WTC11 (cell line): Measurements from ENCODE around the gene CERT1.
"Not testable (repeated sequence)": the region's sequence is repeated elsewhere in the genome, so short reads cannot be mapped to it uniquely, and the experiment has no call there.

Experiments used
- ESRRA ChIP-seq: sonication (generic); formaldehyde crosslinking; IDR thresholded peaks from 2 replicates; pipeline ENCODE4 v1.8.1; 2022; ENCODE audit warnings: mild to moderate bottlenecking, missing genetic modification reagents, borderline replicate concordance
- NFYB ChIP-seq: sonication (generic); formaldehyde crosslinking; conservative IDR thresholded peaks from 2 replicates; pipeline ENCODE4 v1.8.0; 2022; ENCODE audit warnings: low read depth, missing genetic modification reagents
- SMAD3 ChIP-seq: sonication (generic); formaldehyde crosslinking; IDR thresholded peaks from 2 replicates; pipeline ENCODE4 v1.8.0; 2022; ENCODE audit warnings: missing genetic modification reagents, mild to moderate bottlenecking, borderline replicate concordance
- SP1 ChIP-seq: sonication (generic); formaldehyde crosslinking; conservative IDR thresholded peaks from 2 replicates; pipeline ENCODE4 v1.8.1; 2022; ENCODE audit warnings: missing genetic modification reagents
- TEAD1 ChIP-seq: sonication (generic); formaldehyde crosslinking; IDR thresholded peaks from 2 replicates; pipeline ENCODE4 v1.8.0; 2022; ENCODE audit warnings: mild to moderate bottlenecking, missing genetic modification reagents
- ZNF121 ChIP-seq: sonication (generic); formaldehyde crosslinking; IDR thresholded peaks from 2 replicates; pipeline ENCODE4 v1.8.0; 2023; ENCODE audit warnings: missing genetic modification reagents
- ZNF396 ChIP-seq: fragments of 250-450 bp; sonication (Bioruptor Pico); IDR thresholded peaks from 2 replicates; pipeline ENCODE4 v1.8.0; 2021; ENCODE audit warnings: mild to moderate bottlenecking, moderate library complexity, borderline replicate concordance
- ZNF423 ChIP-seq: fragments of 250-450 bp; sonication (Bioruptor Pico); IDR thresholded peaks from 2 replicates; pipeline ENCODE4 v2.1.2; 2022; ENCODE audit warnings: mild to moderate bottlenecking, moderate library complexity
- TF ChIP-seq, protein P1 (sequence below): fragments of 200-600 bp; IDR thresholded peaks from 2 replicates; pipeline ENCODE4 v1.8.0; 2022; ENCODE audit warnings: antibody characterized with exemption
- TF ChIP-seq, protein P2 (sequence below): sonication (generic); formaldehyde crosslinking; IDR thresholded peaks from 2 replicates; pipeline ENCODE4 v1.8.0; 2022; ENCODE audit warnings: mild to moderate bottlenecking, missing genetic modification reagents
- TF ChIP-seq, protein P3 (sequence below): fragments of 250-450 bp; sonication (Bioruptor Pico); conservative IDR thresholded peaks from 2 replicates; pipeline ENCODE4 v1.9.0; 2021; ENCODE audit warnings: mild to moderate bottlenecking
- TF ChIP-seq, protein P4 (sequence below): sonication (generic); formaldehyde crosslinking; IDR thresholded peaks from 2 replicates; pipeline ENCODE4 v1.8.1; 2023; ENCODE audit warnings: mild to moderate bottlenecking, missing genetic modification reagents, moderate library complexity
- TF ChIP-seq, protein P5 (sequence below): sonication (generic); formaldehyde crosslinking; IDR thresholded peaks from 2 replicates; pipeline ENCODE4 v1.8.0; 2022; ENCODE audit warnings: mild to moderate bottlenecking, missing genetic modification reagents
- TF ChIP-seq, protein P6 (sequence below): sonication (generic); formaldehyde crosslinking; IDR thresholded peaks from 2 replicates; pipeline ENCODE4 v1.8.1; 2023; ENCODE audit warnings: mild to moderate bottlenecking, missing genetic modification reagents, moderate library complexity

DNA sequence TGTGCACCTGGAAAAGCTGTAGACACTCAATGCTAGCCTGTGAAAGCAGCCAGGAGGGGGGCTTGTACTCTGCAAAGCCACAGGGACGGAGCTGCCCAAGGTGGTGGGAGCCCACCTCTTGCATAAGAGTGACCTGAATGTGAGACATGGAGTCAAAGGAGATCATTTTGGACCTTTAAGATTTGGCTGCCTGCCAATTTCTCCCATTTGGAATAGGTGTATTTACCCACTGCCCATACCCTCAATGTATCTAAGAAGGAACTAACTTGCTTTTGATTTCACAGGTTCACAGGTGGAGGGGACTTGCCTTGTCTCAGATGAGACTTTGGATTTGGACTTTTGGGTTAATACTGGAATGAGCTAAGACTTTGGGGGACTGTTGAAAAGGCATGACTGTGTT, 12.6 kb downstream of the CERT1 start:
- TF ChIP-seq ZNF121 (CRISPR knock-in tag); NFYB (CRISPR knock-in tag); TEAD1; ZNF396 (CRISPR knock-in tag); ZNF423 (CRISPR knock-in tag); SP1 (CRISPR knock-in tag); ESRRA (CRISPR knock-in tag); SMAD3: not testable (repeated sequence)
- TF ChIP-seq, protein P1, sequence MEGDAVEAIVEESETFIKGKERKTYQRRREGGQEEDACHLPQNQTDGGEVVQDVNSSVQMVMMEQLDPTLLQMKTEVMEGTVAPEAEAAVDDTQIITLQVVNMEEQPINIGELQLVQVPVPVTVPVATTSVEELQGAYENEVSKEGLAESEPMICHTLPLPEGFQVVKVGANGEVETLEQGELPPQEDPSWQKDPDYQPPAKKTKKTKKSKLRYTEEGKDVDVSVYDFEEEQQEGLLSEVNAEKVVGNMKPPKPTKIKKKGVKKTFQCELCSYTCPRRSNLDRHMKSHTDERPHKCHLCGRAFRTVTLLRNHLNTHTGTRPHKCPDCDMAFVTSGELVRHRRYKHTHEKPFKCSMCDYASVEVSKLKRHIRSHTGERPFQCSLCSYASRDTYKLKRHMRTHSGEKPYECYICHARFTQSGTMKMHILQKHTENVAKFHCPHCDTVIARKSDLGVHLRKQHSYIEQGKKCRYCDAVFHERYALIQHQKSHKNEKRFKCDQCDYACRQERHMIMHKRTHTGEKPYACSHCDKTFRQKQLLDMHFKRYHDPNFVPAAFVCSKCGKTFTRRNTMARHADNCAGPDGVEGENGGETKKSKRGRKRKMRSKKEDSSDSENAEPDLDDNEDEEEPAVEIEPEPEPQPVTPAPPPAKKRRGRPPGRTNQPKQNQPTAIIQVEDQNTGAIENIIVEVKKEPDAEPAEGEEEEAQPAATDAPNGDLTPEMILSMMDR = not testable (repeated sequence)
- TF ChIP-seq, protein P2, sequence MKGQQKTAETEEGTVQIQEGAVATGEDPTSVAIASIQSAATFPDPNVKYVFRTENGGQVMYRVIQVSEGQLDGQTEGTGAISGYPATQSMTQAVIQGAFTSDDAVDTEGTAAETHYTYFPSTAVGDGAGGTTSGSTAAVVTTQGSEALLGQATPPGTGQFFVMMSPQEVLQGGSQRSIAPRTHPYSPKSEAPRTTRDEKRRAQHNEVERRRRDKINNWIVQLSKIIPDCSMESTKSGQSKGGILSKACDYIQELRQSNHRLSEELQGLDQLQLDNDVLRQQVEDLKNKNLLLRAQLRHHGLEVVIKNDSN = not testable (repeated sequence)
- TF ChIP-seq, protein P3, sequence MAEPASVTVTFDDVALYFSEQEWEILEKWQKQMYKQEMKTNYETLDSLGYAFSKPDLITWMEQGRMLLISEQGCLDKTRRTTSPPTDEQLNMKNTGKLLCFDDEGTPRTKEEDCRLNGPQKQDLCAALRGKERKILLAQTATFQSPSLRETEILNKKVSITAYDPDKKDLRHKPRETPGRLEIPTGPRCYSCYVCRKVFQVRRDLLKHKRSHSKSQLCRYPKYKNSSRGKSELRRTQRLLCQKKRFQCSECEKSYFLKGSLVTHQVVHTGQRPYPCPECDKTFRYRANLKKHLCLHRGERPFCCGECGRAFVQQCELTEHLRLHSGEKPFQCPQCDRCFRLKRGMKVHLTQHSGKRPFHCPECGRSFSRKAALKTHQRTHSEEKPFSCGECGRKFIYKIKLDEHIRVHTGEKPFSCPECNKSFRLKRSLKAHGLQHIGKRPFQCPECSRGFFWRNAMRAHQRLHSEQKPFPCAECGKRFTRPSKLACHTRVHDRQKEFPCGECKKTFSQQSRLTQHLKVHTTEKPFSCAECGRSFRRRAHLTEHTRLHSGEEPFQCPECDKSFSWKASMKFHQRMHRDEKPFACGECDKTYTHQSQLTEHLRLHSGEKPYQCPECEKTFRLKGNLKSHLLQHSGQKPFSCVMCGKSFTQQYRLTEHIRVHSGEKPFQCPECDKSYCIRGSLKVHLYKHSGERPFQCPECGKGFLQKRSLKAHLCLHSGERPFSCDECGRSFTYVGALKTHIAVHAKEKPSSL (CRISPR knock-in tag) = not testable (repeated sequence)
- TF ChIP-seq, protein P4, sequence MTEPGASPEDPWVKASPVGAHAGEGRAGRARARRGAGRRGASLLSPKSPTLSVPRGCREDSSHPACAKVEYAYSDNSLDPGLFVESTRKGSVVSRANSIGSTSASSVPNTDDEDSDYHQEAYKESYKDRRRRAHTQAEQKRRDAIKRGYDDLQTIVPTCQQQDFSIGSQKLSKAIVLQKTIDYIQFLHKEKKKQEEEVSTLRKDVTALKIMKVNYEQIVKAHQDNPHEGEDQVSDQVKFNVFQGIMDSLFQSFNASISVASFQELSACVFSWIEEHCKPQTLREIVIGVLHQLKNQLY (CRISPR knock-in tag) = not testable (repeated sequence)
- TF ChIP-seq, protein P5, sequence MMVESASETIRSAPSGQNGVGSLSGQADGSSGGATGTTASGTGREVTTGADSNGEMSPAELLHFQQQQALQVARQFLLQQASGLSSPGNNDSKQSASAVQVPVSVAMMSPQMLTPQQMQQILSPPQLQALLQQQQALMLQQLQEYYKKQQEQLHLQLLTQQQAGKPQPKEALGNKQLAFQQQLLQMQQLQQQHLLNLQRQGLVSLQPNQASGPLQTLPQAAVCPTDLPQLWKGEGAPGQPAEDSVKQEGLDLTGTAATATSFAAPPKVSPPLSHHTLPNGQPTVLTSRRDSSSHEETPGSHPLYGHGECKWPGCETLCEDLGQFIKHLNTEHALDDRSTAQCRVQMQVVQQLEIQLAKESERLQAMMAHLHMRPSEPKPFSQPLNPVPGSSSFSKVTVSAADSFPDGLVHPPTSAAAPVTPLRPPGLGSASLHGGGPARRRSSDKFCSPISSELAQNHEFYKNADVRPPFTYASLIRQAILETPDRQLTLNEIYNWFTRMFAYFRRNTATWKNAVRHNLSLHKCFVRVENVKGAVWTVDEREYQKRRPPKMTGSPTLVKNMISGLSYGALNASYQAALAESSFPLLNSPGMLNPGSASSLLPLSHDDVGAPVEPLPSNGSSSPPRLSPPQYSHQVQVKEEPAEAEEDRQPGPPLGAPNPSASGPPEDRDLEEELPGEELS (CRISPR knock-in tag) = not testable (repeated sequence)
- TF ChIP-seq, protein P6, sequence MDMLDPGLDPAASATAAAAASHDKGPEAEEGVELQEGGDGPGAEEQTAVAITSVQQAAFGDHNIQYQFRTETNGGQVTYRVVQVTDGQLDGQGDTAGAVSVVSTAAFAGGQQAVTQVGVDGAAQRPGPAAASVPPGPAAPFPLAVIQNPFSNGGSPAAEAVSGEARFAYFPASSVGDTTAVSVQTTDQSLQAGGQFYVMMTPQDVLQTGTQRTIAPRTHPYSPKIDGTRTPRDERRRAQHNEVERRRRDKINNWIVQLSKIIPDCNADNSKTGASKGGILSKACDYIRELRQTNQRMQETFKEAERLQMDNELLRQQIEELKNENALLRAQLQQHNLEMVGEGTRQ (CRISPR knock-in tag) = not testable (repeated sequence)
